BJ (cell line): ENCODE measurements around the gene OPCML. TPM values are rescaled to one million over a fixed set of nuclear protein-coding genes. Genes with fewer than 3 reads are reported as not detected.

ENCODE experiments used
- CTCF ChIA-PET: fragments of 350-600 bp; formaldehyde crosslinking; extraction: SDS; loops from one replicate; lab custom pipeline; 2021; ENCODE audit warnings: antibody characterized with exemption, inconsistent platforms; lab: Yijun Ruan, JAX
- POLR2A ChIA-PET: fragments of 300-600 bp; sonication (Branson Sonifier 250); formaldehyde crosslinking; extraction: SDS; loops from one replicate; lab custom pipeline; 2021; ENCODE audit warnings: antibody characterized with exemption; lab: Charles Lee
- DNase-seq: peaks from one replicate; pipeline ENCODE4 v3.0.0-alpha.2; 2011; ENCODE audit warnings: low read depth
- H3K27me3 ChIP-seq: 2 replicates; pipeline ENCODE4 v1.6.0; 2011; ENCODE audit warnings: low read length; ENCODE audit not compliant: control insufficient read depth, insufficient read depth
- H3K36me3 ChIP-seq: 2 replicates; pipeline ENCODE4 v1.5.1; 2011; ENCODE audit warnings: low read length; ENCODE audit not compliant: control insufficient read depth, insufficient read depth
- H3K4me3 ChIP-seq: 2 replicates; pipeline ENCODE4 v1.5.1; 2011; ENCODE audit warnings: low read depth, mild to moderate bottlenecking, control low read depth, low read length
- polyA plus RNA-seq: library from polyadenylated mRNA; depleted of rRNA; stranded (reverse); fragments of >200 nt; gene quantifications from 2 replicates; pipeline ENCODE4 v1.2.3, GENCODE V29; 2011
- TF ChIP-seq, protein P1 (sequence below): IDR thresholded peaks from 2 replicates; pipeline ENCODE4 v1.5.1; 2011; ENCODE audit warnings: low read depth, mild to moderate bottlenecking, control low read depth, inconsistent platforms, low read length, moderate library complexity; ENCODE audit not compliant: insufficient read depth

Gene OPCML
- polyA plus RNA-seq, 1 experiment = 2.0 TPM

DNA sequence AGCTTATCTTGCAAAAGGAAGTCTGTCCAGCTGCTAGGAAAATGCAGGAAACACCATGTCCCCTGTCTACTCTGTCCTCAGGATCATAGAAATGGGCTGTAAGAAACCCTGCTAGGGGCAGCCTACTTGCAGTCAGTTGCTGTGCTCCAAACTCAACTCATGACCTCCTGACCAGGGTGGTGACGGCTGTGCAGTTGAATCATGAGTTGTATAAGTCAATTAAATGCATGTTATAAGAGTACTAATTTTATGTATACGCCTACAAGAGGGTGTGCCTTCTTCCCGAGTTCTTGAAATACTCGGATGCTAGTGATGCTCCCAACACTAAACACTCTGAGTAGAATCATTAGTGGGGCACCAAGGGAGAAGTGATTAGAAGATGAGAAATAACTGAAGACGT is 776.4 kb downstream of the OPCML start:
- POLR2A ChIA-PET = no interaction called here
- H3K4me3 ChIP-seq = no peak overlapping the region
- H3K27me3 ChIP-seq = no peaks in the 10 kb centered on the region
- TF ChIP-seq, protein P1, sequence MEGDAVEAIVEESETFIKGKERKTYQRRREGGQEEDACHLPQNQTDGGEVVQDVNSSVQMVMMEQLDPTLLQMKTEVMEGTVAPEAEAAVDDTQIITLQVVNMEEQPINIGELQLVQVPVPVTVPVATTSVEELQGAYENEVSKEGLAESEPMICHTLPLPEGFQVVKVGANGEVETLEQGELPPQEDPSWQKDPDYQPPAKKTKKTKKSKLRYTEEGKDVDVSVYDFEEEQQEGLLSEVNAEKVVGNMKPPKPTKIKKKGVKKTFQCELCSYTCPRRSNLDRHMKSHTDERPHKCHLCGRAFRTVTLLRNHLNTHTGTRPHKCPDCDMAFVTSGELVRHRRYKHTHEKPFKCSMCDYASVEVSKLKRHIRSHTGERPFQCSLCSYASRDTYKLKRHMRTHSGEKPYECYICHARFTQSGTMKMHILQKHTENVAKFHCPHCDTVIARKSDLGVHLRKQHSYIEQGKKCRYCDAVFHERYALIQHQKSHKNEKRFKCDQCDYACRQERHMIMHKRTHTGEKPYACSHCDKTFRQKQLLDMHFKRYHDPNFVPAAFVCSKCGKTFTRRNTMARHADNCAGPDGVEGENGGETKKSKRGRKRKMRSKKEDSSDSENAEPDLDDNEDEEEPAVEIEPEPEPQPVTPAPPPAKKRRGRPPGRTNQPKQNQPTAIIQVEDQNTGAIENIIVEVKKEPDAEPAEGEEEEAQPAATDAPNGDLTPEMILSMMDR = no peak
- CTCF ChIA-PET = no interaction called here
- no peaks in the 10 kb centered on the region for H3K36me3 ChIP-seq
- no peak for DNase-seq

DNA sequence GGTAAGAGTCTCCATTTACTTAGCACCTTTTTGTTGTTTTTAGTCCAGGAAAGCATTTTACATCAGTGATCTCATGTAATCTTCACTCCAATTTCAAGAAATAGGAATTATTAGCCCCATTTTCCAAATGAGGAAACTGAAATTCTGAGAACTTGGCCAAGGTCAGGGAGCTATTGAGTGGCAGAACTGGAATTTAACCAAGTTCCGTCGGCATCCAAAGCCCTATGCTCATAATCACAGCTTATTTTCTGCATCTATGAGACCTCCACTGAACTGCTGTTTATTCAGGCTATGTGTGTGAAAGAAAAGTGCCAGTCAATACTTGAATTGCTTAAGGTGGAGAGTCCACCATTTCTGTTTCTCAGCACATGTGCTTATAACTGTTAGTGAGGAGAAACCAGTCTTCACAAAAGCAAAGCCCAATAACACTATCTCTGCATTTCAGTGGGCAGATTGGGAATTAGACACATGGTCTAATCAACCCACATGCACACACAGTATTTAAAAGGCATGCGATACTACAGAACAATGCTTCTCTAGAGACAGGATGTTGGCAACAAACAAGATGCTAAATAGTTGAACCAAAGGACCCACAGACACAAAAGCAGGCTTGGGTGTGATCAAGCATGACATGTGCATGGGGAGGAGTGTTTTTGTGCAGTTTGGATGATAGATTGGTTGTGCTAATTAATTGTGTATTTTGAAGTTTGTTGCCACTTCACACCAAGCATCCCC is 780.6 kb downstream of the OPCML start:
- ChIA-PET POLR2A (no interaction called here), CTCF (no interaction called here)
- Histone ChIP-seq H3K4me3 (no peak overlapping the region), H3K27me3 (no peaks in the 10 kb centered on the region), H3K36me3 (no peaks in the 10 kb centered on the region)
- DNase-seq = no peak
- TF ChIP-seq, protein P1 = no peak

DNA sequence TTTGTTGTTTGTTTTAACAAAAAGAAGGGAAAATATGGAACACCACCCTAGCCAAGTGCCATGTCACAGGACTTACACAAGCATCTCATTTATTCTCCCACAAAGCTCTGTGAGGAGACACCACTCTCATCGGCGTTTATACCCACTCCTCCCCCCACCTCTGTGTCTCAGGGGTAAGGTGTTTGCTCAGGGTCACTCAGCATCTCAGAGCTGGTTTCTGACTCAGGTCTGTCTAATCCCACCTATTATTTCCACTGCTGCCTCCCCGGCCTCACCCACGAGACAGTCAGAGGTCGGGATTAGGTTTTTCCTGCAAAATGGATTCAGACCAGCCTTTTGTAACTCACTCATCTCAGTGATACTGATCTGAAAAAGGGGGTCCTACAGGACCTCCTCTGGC is 786.0 kb downstream of the OPCML start:
- TF ChIP-seq, protein P1 = no peak
- Histone ChIP-seq H3K36me3 (no peaks in the 10 kb centered on the region), H3K4me3 (no peak overlapping the region), H3K27me3 (no peaks in the 10 kb centered on the region)
- DNase-seq = no peak
- POLR2A ChIA-PET = interaction anchor here (0.8 kb wide), 2 partner anchors 8 to 18 kb away, joined by 3 to 4 read pairs; no protein-coding TSS in a partner anchor
- CTCF ChIA-PET = no interaction called here

DNA sequence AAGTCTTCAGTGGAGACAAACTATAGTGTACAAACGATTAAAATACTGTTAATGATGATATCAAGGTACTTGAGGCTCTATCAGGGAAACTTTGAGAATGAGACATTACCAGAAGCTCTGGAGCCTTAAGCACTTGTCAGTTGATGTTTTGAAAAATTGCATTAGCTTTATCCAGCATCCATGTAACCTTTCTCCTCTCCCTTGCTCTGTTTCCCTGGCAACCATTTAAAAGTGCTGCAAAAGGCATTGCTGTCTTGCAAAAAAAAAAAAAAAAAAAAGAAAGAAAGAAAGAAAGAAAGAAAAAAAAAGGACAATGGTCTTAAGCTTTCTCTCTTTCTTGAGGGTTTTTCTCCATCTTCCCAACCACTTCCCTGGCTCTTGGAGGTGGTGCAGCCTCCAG is 787.0 kb downstream of the OPCML start:
- H3K36me3 ChIP-seq = no peaks in the 10 kb centered on the region
- H3K4me3 ChIP-seq = no peak overlapping the region
- CTCF ChIA-PET = interaction anchor here (1.0 to 1.4 kb wide), 2 partner anchors 13 to 100 kb away, joined by 3 read pairs; no protein-coding TSS in a partner anchor
- no peaks in the 10 kb centered on the region for H3K27me3 ChIP-seq
- DNase-seq = no peak
- POLR2A ChIA-PET = interaction anchor here (0.8 kb wide), 1 partner anchor 9 kb away, joined by 3 read pairs; no protein-coding TSS in a partner anchor
- TF ChIP-seq, protein P1 = no peak

- no peaks in the 10 kb centered on the region for H3K36me3 ChIP-seq
- CTCF ChIA-PET = interaction anchor here (1.0 to 1.4 kb wide), 2 partner anchors 14 to 100 kb away, joined by 3 read pairs; no protein-coding TSS in a partner anchor
- peak; percentile 52 for DNase-seq
These were observed 787.5 kb downstream of the OPCML start for GRCh38 chr11:132744771-132745170.

More at GRCh38 chr11:132744771-132745170, 787.5 kb downstream of the OPCML start:
- Histone ChIP-seq H3K27me3 (no peaks in the 10 kb centered on the region), H3K4me3 (no peak overlapping the region)
- POLR2A ChIA-PET = no interaction called here
- TF ChIP-seq, protein P1 = no peak
